SU-DHL-6 (cell line): Measurements from ENCODE around the gene SNAP29.
"Not testable (repeated sequence)": the region's sequence is repeated elsewhere in the genome, so short reads cannot be mapped to it uniquely, and the experiment has no call there.

Source experiments
- H2AFZ ChIP-seq: fragments of 200-600 bp; sonication (generic); 2 replicates; pipeline ENCODE4 v1.6.1; 2014; ENCODE audit warnings: low read depth, mild to moderate bottlenecking, moderate library complexity, mixed read lengths, antibody characterized with exemption, low read length; ENCODE audit not compliant: severe bottlenecking
- H3F3A ChIP-seq: fragments of 200-600 bp; shearing (Covaris generic); 2 replicates; pipeline ENCODE4 v1.6.0; 2016; ENCODE audit warnings: antibody characterized with exemption, mild to moderate bottlenecking; ENCODE audit not compliant: insufficient read depth
- H3K27ac ChIP-seq: fragments of 200-600 bp; sonication (generic); 2 replicates; pipeline ENCODE4 v1.5.1; 2016; ENCODE audit warnings: low read depth, mild to moderate bottlenecking, low read length, moderate library complexity, mixed read lengths
- H3K27me3 ChIP-seq: fragments of 200-600 bp; sonication (generic), shearing (Covaris generic); 2 replicates; pipeline ENCODE4 v1.6.0; 2014; ENCODE audit warnings: mild to moderate bottlenecking, low read length
- H3K36me3 ChIP-seq: fragments of 200-600 bp; sonication (generic); 2 replicates; pipeline ENCODE4 v1.6.1; 2014; ENCODE audit warnings: mild to moderate bottlenecking, low read length, mixed read lengths
- H3K4me2 ChIP-seq: fragments of 300-600, 200-600 bp; shearing (Covaris generic), sonication (generic); 2 replicates; pipeline ENCODE4 v1.6.0; 2014; ENCODE audit warnings: low read length, low read depth, mild to moderate bottlenecking; ENCODE audit not compliant: poor library complexity, severe bottlenecking
- H3K4me3 ChIP-seq: fragments of 200-600 bp; sonication (generic); 2 replicates; pipeline ENCODE4 v1.5.1; 2014; ENCODE audit warnings: antibody characterized with exemption, low read length, mild to moderate bottlenecking, mixed read lengths; ENCODE audit not compliant: insufficient read depth, poor library complexity, severe bottlenecking
- H3K79me2 ChIP-seq: fragments of 200-600 bp; sonication (generic); 2 replicates; pipeline ENCODE4 v1.6.1; 2014; ENCODE audit warnings: mild to moderate bottlenecking, low read length, moderate library complexity; ENCODE audit not compliant: insufficient read depth
- H3K9ac ChIP-seq: fragments of 200-600 bp; sonication (generic); 2 replicates; pipeline ENCODE4 v1.7.0; 2014; ENCODE audit warnings: mild to moderate bottlenecking, low read length
- H3K9me2 ChIP-seq: fragments of 200-600 bp; sonication (generic); replicated peaks from 2 replicates; pipeline ENCODE4 v1.6.1; 2014; ENCODE audit warnings: low read length; ENCODE audit not compliant: insufficient read depth
- H3K9me3 ChIP-seq: fragments of 200-600 bp; sonication (generic); 2 replicates; pipeline ENCODE4 v1.6.1; 2014; ENCODE audit warnings: low read length, mixed read lengths; ENCODE audit not compliant: insufficient read depth
- H4K20me1 ChIP-seq: fragments of 200-600 bp; sonication (generic); 2 replicates; pipeline ENCODE4 v1.6.1; 2014; ENCODE audit warnings: low read depth, mild to moderate bottlenecking, antibody characterized with exemption, low read length, moderate library complexity, mixed read lengths
- CTCF ChIP-seq: fragments of 200-600 bp; sonication (generic); IDR thresholded peaks from one replicate; pipeline ENCODE4 v1.5.1; 2017; ENCODE audit warnings: antibody characterized with exemption, mild to moderate bottlenecking, low read length, moderate library complexity; ENCODE audit not compliant: insufficient read depth, poor library complexity, severe bottlenecking
- EZH2phosphoT487 ChIP-seq: fragments of 200-600 bp; sonication (generic), shearing (Covaris generic); conservative IDR thresholded peaks from 2 replicates; pipeline ENCODE4 v1.6.1; 2018; ENCODE audit warnings: mild to moderate bottlenecking, antibody characterized with exemption, low read length, moderate library complexity, mixed read lengths

The SNAP29 gene

GRCh38 chr22:20928573-20928967 is 69.8 kb downstream of the SNAP29 start:
- H3K9ac ChIP-seq: no peak overlapping the region
- H3K36me3 ChIP-seq: no peaks in the 10 kb centered on the region
- no peak overlapping the region for H3K4me3 ChIP-seq
- peaks cover 89% of the 10 kb centered on the region for H3K79me2 ChIP-seq
- TF ChIP-seq CTCF: no peak
- no peak for TF ChIP-seq EZH2phosphoT487
- H2AFZ ChIP-seq: no peak overlapping the region
- H3K27ac ChIP-seq: no peak overlapping the region
- H3K9me3 ChIP-seq: no peaks in the 10 kb centered on the region
- H3K27me3 ChIP-seq: no peaks in the 10 kb centered on the region
- H3K9me2 ChIP-seq: no peaks in the 10 kb centered on the region
- peaks cover 10% of the 10 kb centered on the region; the same call in 1 of the 2 replicates for H3F3A ChIP-seq
- H4K20me1 ChIP-seq: no peaks in the 10 kb centered on the region
- H3K4me2 ChIP-seq: no peak overlapping the region

GRCh38 chr22:20930004-20930403 is 71.2 kb downstream of the SNAP29 start:
- 0 out of 2 replicates have a peak, but pooled peaks cover 2% of the 10 kb centered on the region for H3K36me3 ChIP-seq
- no peaks in the 10 kb centered on the region for H3K9me2 ChIP-seq
- no peaks in the 10 kb centered on the region for H4K20me1 ChIP-seq
- no peaks in the 10 kb centered on the region for H3K9me3 ChIP-seq
- H3K79me2 ChIP-seq: peaks cover 88% of the 10 kb centered on the region
- peaks cover 10% of the 10 kb centered on the region; the same call in 1 of the 2 replicates for H3F3A ChIP-seq
- H2AFZ ChIP-seq: no peak overlapping the region
- H3K27ac ChIP-seq: no peak overlapping the region
- H3K4me3 ChIP-seq: no peak overlapping the region
- H3K27me3 ChIP-seq: no peaks in the 10 kb centered on the region
- no peak overlapping the region for H3K4me2 ChIP-seq
- no peak for TF ChIP-seq CTCF
- no peak for TF ChIP-seq EZH2phosphoT487
- H3K9ac ChIP-seq: no peak overlapping the region

- not testable (repeated sequence) for H4K20me1 ChIP-seq, H3K9ac ChIP-seq, H3K27ac ChIP-seq, H3F3A ChIP-seq, H3K4me2 ChIP-seq, H3K4me3 ChIP-seq, H2AFZ ChIP-seq, H3K27me3 ChIP-seq, H3K36me3 ChIP-seq, H3K9me3 ChIP-seq, H3K9me2 ChIP-seq
- peaks cover 88% of the 10 kb centered on the region for H3K79me2 ChIP-seq
Observed at GRCh38 chr22:20930435-20930834, 71.6 kb downstream of the SNAP29 start.

- 0 out of 2 replicates have a peak, but pooled peaks cover 2% of the 10 kb centered on the region for H3K36me3 ChIP-seq
- no peaks in the 10 kb centered on the region for H4K20me1 ChIP-seq
- H3K79me2 ChIP-seq: peaks cover 88% of the 10 kb centered on the region
- H3K9me3 ChIP-seq: no peaks in the 10 kb centered on the region
- no peak overlapping the region for H3K4me2 ChIP-seq
- H2AFZ ChIP-seq: no peak overlapping the region
- TF ChIP-seq EZH2phosphoT487: no peak
- TF ChIP-seq CTCF: no peak
- no peak overlapping the region for H3K9ac ChIP-seq
- no peaks in the 10 kb centered on the region for H3K9me2 ChIP-seq
- H3K27ac ChIP-seq: no peak overlapping the region
- H3K27me3 ChIP-seq: no peaks in the 10 kb centered on the region
- H3F3A ChIP-seq: no peaks in the 10 kb centered on the region; the same call in 1 of the 2 replicates
- H3K4me3 ChIP-seq: no peak overlapping the region
Observed at GRCh38 chr22:20931126-20931654, 72.4 kb downstream of the SNAP29 start.
